HPDE6-E6E7 (cell line): ENCODE data around the gene CACNA1H.

Experiments used
- DNase-seq: peaks from one replicate; pipeline ENCODE4 v3.0.0; 2011; ENCODE audit warnings: missing footprints; ENCODE audit errors: extremely low spot score

CACNA1H gene

DNA sequence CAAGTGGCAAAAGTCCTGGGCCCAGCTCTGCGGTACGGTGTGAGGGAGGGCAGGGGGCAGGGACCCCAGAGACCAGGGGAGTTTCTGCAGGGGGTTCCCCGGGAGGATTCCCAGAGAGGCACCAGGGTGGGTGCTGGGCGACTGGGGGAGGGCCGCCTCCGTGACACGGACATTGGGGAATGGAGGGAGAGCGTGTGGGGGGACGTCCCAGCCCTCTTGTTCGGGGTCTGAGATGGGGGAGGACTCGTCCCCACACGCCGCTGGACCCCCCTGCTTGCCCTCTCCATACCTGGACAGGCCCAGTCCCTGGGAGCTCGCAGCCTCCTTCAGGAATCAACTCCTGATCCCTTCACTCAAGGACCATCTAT is 30.5 kb upstream of the CACNA1H start:
- DNase-seq: no peak

- no peak for DNase-seq
Observed at GRCh38 chr16:1123525-1124230, 29.2 kb upstream of the CACNA1H start.

- no peak for DNase-seq
Observed at GRCh38 chr16:1124291-1124690, 28.6 kb upstream of the CACNA1H start.

GRCh38 chr16:1124795-1125194 is 28.1 kb upstream of the CACNA1H start:
- no peak for DNase-seq

GRCh38 chr16:1125471-1125870 is 27.4 kb upstream of the CACNA1H start:
- DNase-seq: no peak

- no peak for DNase-seq
Observed at GRCh38 chr16:1126044-1126443, 26.9 kb upstream of the CACNA1H start.

DNA sequence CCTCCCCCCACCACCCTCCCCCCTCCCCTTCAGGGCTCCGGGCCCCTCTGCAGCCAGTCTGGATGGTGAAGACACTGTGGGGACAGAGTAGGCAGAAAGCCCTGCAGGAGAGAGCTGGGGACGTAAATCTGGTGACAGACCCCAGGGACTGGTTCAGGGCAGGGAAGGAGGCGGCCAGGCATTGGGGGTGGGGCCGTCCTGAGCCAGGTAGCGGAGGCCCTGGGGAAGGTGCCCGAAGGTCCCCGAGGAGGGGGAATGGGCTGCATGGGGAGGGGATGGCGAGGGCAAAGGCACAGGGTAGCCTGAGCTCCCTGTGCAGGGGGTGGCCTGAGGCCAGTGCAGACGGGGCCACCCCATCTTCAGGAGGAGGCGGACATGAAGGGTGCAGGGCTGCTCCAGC is 26.3 kb upstream of the CACNA1H start:
- DNase-seq: no peak

- no peak for DNase-seq
Observed at GRCh38 chr16:1127101-1127500, 25.8 kb upstream of the CACNA1H start.

GRCh38 chr16:1127971-1128715 is 24.8 kb upstream of the CACNA1H start:
- DNase-seq: no peak

DNA sequence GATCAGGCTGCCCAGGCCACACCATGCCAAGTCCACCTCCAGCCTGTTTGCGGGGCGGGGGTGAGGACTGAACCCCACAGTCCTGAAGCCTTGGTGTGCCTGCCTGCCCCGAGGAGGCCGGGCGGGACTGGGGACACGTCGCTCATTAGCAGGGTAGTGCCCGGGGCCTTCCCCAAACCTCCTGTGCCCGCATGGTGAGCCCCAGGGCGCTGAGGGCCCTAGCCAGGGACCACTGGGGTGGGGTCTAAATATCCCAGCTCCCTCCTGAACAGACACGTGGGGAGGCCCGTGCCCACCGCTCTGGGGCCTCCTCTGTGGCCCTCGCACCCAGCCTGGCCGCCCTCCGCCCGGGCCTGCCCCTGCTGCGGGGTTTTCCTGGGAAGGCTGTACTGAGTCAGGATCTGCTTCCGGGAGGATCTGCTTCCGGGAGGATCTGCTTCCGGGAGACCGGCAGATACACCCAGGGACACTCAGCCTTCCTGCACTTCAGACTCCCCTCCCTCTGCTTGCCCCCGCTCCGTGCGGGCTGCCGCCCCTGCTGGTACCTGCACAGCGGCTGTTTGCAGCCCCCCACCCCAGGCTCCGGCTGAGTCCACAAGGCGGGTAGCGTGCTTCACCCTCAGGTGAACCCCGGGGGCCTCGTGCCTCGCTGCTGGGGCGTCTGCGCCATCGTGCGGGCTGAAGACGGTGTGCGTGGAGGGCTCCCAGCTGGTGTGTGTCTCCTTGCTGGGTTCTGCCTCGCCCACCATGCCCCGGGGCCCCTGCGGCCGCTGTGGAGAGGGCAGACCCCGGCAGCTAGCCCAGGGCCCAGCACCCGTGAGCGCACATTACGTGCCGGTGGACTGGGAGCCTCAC is 23.6 kb upstream of the CACNA1H start:
- DNase-seq: no peak

- DNase-seq: no peak
Observed at GRCh38 chr16:1130382-1130781, 22.5 kb upstream of the CACNA1H start.

DNA sequence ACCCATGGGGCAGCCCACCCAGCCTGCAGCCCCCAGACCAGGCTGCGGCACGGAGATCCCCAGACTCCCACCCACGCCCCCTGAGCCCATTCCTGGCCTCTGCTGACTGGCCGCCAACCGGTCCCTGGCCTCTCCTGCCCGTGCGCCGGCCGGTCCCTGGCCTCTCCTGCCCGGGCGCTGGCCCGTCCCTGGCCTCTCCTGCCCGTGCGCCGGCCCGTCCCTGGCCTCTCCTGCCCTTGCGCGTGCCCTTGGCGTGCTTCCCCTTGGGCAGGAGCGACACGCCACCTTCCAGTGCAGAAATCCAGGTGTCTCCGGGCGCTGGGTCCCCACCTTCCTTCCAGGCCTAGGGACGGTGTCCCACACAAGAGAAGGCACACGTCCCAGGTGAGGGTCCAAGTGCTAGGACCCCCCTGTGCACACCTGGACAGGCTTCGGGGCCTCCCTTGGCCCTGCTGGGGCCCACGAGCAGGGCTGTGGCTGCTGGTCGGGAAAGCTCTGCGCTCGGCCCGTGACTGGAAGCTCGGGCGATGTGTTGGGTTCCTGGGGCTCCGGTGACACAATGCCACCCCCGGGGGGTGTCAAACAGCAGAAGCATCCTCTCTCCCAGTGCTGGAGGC is 21.4 kb upstream of the CACNA1H start:
- DNase-seq: no peak

GRCh38 chr16:1132431-1132830 is 20.5 kb upstream of the CACNA1H start:
- no peak for DNase-seq

GRCh38 chr16:1133271-1133670 is 19.6 kb upstream of the CACNA1H start:
- DNase-seq: no peak

GRCh38 chr16:1133810-1134520 is 18.9 kb upstream of the CACNA1H start:
- DNase-seq: no peak

- no peak for DNase-seq
Observed at GRCh38 chr16:1134776-1135458, 18.0 kb upstream of the CACNA1H start.

- DNase-seq: no peak
Observed at GRCh38 chr16:1135459-1135825, 17.5 kb upstream of the CACNA1H start.

GRCh38 chr16:1137604-1138003 is 15.3 kb upstream of the CACNA1H start:
- no peak for DNase-seq

GRCh38 chr16:1140582-1141162 is 12.2 kb upstream of the CACNA1H start:
- no peak for DNase-seq

- no peak for DNase-seq
Observed at GRCh38 chr16:1141191-1141590, 11.7 kb upstream of the CACNA1H start.

DNA sequence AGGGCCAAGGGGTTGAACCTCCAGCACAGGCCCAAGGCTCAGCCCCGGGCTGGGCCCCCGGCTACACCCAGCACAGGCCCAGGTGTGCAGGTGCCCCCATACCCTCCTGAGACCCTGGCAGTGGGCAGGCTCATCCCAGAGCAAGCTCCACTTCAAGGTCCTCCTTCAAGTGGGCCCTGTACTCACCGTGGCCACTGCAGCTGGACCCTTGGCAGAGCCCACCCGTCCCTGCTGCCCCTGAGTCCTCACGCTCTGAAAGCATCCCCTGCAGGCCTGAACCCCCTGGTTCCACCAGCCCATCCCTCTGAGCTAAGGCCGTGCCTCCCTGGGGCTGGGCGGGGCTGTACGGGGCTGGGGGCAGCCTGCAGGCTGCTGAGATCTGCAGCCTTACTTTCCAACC is 11.2 kb upstream of the CACNA1H start:
- no peak for DNase-seq
